CD4-positive, alpha-beta T cell treated with Interleukin-6 for 4 hours (primary cell): ENCODE measurements around the gene BTF3L4.
"Not testable (repeated sequence)": the region's sequence is repeated elsewhere in the genome, so short reads cannot be mapped to it uniquely, and the experiment has no call there.

Source experiments
- DNase-seq: peaks from one replicate; pipeline ENCODE4 v3.0.0-alpha.2; 2020; ENCODE audit warnings: mixed read lengths

Gene BTF3L4

DNA sequence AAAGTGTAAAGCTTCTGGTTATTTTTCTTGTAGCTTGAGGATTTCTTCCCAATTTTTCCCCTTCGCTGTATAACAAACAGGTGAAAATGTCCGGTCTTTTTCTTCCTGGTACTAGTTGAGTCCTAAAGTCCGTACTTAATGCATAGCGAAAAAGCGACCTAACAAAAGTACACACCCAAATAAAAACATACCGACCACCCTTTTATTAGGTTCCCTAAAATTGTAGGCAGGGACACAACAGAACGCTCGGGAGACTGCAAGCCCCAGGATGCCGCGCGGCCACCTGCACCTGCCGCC is 281 bp upstream of the BTF3L4 start:
- no peak for DNase-seq

DNA sequence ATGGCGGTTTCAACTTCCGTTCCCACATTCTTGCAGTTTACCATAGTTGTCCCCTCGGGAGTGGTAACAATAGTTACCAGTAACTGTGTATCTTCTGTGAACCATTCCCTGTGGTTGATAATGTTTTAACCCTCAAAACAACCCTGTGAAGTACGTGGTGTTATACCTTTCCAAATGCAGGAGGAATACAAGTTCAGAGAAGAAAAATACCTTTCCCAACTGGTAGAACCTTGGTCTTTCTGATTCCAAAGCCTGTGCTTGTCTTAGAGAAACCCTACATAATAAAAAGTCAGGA is 789 bp downstream of the BTF3L4 start:
- DNase-seq, result no peak

- DNase-seq, result no peak
Observed at GRCh38 chr1:52057255-52057654, 1.2 kb downstream of the BTF3L4 start.

- no peak for DNase-seq
Observed at GRCh38 chr1:52057876-52058415, 1.9 kb downstream of the BTF3L4 start.

DNA sequence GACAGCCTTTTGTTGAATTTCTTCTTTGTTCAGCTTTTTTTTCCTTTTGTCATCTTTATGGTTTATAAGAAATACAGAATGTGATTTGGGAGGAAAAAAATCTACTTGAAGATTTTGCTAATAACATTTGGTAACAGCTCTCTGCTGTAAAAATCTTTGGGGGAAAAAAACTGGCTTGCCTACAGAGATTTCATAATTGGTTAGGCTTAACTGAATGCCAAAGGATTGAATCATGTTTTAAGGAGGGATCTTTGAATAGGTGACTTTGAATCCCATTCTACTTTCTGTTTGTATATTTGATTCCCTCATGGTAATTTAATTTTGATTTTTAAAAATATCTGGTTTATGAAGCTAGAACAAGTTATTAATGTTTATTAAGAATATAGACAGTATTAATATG is 3.2 kb downstream of the BTF3L4 start:
- no peak for DNase-seq

- DNase-seq, result no peak
Observed at GRCh38 chr1:52059888-52060287, 3.8 kb downstream of the BTF3L4 start.

GRCh38 chr1:52060822-52061221 is 4.7 kb downstream of the BTF3L4 start:
- no peak for DNase-seq

- DNase-seq, result no peak
Observed at GRCh38 chr1:52063192-52063591, 7.1 kb downstream of the BTF3L4 start.

- DNase-seq, result no peak
Observed at GRCh38 chr1:52070704-52071103, 14.6 kb downstream of the BTF3L4 start.

DNA sequence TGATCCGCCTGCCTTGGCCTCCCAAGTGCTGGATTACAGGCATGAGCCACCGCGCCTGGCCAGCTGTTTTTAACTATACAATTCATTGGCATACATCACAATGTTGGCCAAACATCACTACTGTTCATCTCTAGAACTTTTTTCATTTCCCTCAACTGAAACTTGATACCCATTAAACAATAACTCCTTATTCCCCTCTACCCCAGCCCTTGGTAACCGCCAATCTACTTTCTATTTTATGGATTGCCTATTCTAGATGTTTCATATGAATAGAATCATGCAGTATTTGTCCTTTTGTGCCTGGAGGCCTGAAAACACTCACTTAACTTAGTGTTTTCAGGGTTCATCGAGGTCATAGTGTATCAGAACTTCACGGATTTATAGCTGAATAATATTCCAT is 16.2 kb downstream of the BTF3L4 start:
- no peak for DNase-seq

DNA sequence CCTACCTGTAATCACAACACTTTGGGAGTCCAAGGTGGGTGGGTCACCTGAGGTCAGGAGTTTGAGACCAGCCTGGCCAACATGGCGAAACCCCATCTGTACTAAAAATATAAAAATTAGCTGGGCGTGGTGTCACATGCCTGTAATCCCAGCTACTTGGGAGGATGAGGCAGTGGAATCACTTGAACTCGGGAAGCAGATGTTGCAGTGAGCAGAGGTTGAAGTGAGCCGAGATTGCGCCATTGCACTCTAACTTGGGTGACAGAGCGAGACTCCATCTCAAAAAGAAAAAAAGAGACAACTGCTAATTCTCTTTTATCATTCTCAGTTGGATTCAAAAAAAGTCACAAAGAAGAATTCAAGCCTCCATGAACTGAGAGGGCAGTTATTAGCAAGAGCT is 21.2 kb downstream of the BTF3L4 start:
- not testable (repeated sequence) for DNase-seq

GRCh38 chr1:52080014-52080415 is 23.9 kb downstream of the BTF3L4 start:
- DNase-seq, result no peak

- DNase-seq, result not testable (repeated sequence)
Observed at GRCh38 chr1:52087892-52088291, 31.8 kb downstream of the BTF3L4 start.

- not testable (repeated sequence) for DNase-seq
Observed at GRCh38 chr1:52094300-52094699, 38.2 kb downstream of the BTF3L4 start.

- DNase-seq, result no peak
Observed at GRCh38 chr1:52096216-52096615, 40.1 kb downstream of the BTF3L4 start.

DNA sequence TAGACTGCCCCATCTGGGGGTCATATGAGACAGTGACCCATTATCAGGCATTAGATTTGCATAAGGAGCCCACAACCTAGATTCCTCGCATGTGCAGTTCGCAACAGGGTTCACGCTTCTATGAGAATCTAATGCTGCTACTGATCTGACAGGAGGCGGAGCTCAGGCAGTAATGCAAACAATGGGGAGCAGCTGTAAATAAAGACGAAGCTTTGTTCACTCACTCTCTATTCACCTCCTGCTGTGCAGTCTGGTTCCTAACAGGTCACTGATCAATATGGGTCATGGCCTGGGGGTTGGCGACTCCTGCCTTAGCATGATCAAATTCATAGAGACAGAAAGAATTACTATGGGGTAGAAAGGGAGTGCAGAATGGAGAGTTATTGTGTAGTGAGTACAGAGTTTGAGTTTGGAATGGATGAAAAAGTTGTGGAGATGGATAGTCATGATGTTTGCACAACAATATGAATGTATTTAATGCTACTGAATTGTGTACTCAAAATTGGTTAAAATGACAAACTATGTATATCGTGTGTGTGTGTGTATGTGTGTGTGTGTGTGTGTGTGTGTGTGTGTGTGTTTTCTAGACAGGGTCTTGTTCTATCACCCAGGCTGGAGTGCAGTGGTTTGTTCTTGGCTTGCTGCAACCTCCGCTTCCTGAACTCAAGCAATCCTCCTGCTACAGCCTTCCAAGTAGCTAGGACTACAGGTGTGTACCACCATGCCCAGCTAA is 42.2 kb downstream of the BTF3L4 start:
- DNase-seq, result no peak

- no peak for DNase-seq
Observed at GRCh38 chr1:52102336-52103013, 46.4 kb downstream of the BTF3L4 start.

DNA sequence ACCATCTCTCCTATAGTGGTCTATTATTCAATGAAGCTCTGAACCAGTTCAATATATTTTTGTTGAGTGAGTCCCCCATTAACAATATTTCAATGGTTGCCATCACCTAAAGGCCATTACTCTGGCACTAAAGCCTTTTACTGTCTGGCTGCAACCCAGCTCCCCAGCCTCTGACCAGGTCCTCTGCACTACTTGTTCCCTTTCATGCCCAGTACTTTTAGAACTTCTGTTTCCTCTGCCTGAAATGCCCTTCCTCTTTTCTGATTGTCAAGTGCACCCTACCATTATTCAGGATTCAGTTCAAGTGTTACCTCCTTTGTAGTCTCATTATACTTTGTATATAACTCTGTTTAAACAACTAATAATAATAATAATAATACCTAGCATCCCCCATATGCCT is 55.4 kb downstream of the BTF3L4 start:
- DNase-seq, result no peak

GRCh38 chr1:52112489-52112888 is 56.4 kb downstream of the BTF3L4 start:
- DNase-seq, result no peak

GRCh38 chr1:52119301-52120079 is 63.4 kb downstream of the BTF3L4 start:
- no peak for DNase-seq

GRCh38 chr1:52122384-52122783 is 66.3 kb downstream of the BTF3L4 start:
- no peak for DNase-seq

- no peak for DNase-seq
Observed at GRCh38 chr1:52123622-52124021, 67.5 kb downstream of the BTF3L4 start.

DNA sequence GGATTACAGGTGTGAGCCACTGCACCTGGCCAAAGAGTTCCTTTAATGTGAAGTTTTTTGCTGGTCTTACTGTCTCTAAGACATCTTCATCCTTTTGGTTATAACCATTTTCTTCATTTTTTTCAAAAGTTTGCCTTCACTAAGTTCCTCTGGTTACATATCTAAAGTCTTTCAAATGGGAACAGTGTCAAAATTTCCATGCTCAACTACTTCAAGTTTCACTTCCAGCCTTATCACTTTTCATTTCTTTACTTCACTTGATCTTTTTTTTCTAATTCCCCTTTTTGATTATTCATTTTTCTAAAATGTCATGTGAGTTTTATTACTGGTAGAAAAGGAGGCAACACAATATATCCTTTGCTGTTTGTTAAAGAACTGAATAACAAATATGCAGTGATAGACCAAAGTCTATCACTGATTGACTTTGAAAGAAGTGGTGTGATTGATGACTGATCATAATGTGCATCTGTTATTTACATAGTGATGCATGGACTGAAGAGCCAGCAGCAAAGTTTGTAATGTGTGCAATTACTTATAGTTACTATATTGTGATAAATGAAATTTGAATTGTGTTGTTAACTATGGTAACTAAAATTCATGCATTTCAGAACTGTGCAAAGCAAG is 69.8 kb downstream of the BTF3L4 start:
- DNase-seq, result no peak
